LNCAP (cell line): Measurements from ENCODE around the gene VIL1.

Source experiments
- CTCF ChIP-seq: fragments of 450-650 bp; IDR thresholded peaks from 2 replicates; pipeline ENCODE4 v1.5.1; 2017; ENCODE audit warnings: mild to moderate bottlenecking

The VIL1 gene

GRCh38 chr2:218381916-218382366, 37.0 kb upstream of the VIL1 start, which contains the start of gene SLC11A1:
Gene SLC11A1, plus strand, starts transcription at chr2:218382273. Its CDS starts 96 bp downstream, at chr2:218382369.
- TF ChIP-seq CTCF, result no peak

- TF ChIP-seq CTCF, result no peak
These were observed 36.1 kb upstream of the VIL1 start for GRCh38 chr2:218382785-218383184.

- no peak for TF ChIP-seq CTCF
These were observed 34.9 kb upstream of the VIL1 start for GRCh38 chr2:218383892-218384519.

GRCh38 chr2:218384975-218385374, 33.9 kb upstream of the VIL1 start:
- TF ChIP-seq CTCF, result no peak

GRCh38 chr2:218386505-218387368, 32.2 kb upstream of the VIL1 start:
- no peak for TF ChIP-seq CTCF

GRCh38 chr2:218387369-218388194, 31.3 kb upstream of the VIL1 start:
- no peak for TF ChIP-seq CTCF
